Smooth muscle cell (in vitro differentiated cells): ENCODE measurements around the gene AP1B1. TPM values are rescaled to one million over a fixed set of nuclear protein-coding genes. Genes with fewer than 3 reads are reported as not detected.

Experiments
- DNase-seq: peaks from one replicate; lab custom pipeline; 2025; ENCODE audit not compliant: unreplicated experiment; lab: John Stamatoyannopoulos, UW
- H2AFZ ChIP-seq: fragments of 200-600 bp; sonication (generic); 2 replicates; pipeline ENCODE4 v1.6.0; 2016; ENCODE audit warnings: antibody characterized with exemption, low read depth, mild to moderate bottlenecking
- H3F3A ChIP-seq: fragments of 200-600 bp; sonication (generic); 2 replicates; pipeline ENCODE4 v1.6.0; 2017; ENCODE audit warnings: antibody characterized with exemption, low read depth
- H3K27ac ChIP-seq: fragments of 200-600 bp; sonication (generic); 2 replicates; pipeline ENCODE4 v1.5.1; 2016; ENCODE audit warnings: low read depth, mild to moderate bottlenecking
- H3K27me3 ChIP-seq: fragments of 200-600 bp; sonication (generic); 2 replicates; pipeline ENCODE4 v1.6.1; 2016; ENCODE audit warnings: low read depth, mild to moderate bottlenecking
- H3K36me3 ChIP-seq: fragments of 200-600 bp; sonication (generic); 2 replicates; pipeline ENCODE4 v1.5.1; 2016; ENCODE audit warnings: low read depth
- H3K4me1 ChIP-seq: fragments of 200-600 bp; sonication (generic); 2 replicates; pipeline ENCODE4 v1.5.1; 2016; ENCODE audit warnings: low read depth
- H3K4me2 ChIP-seq: fragments of 200-600 bp; sonication (generic); 2 replicates; pipeline ENCODE4 v1.6.0; 2016; ENCODE audit warnings: mild to moderate bottlenecking
- H3K4me3 ChIP-seq: fragments of 200-600 bp; sonication (generic); 2 replicates; pipeline ENCODE4 v1.5.1; 2016; ENCODE audit warnings: mild to moderate bottlenecking
- H3K79me2 ChIP-seq: fragments of 200-600 bp; sonication (generic); 2 replicates; pipeline ENCODE4 v1.6.0; 2016; ENCODE audit warnings: low read depth, mild to moderate bottlenecking
- H3K9ac ChIP-seq: fragments of 200-600 bp; sonication (generic); 2 replicates; pipeline ENCODE4 v1.6.0; 2016; ENCODE audit warnings: low read depth
- H3K9me3 ChIP-seq: fragments of 200-600 bp; sonication (generic); replicated peaks from 2 replicates; pipeline ENCODE4 v1.5.1; 2016; ENCODE audit warnings: low read depth
- H4K20me1 ChIP-seq: fragments of 200-600 bp; sonication (generic); 2 replicates; pipeline ENCODE4 v1.6.0; 2016; ENCODE audit warnings: low read depth
- CTCF ChIP-seq: fragments of 200-600 bp; sonication (generic); IDR thresholded peaks from 2 replicates; pipeline ENCODE4 v1.5.1; 2017; ENCODE audit warnings: borderline replicate concordance, mild to moderate bottlenecking, antibody characterized with exemption; ENCODE audit not compliant: insufficient read depth, poor library complexity, severe bottlenecking
- WGBS: methylation state at CpG from one replicate; pipeline ENCODE4 v1.1.7; 2016; ENCODE audit warnings: low lambda C conversion rate; 5-methylcytosine and 5-hydroxymethylcytosine counted together
- polyA plus RNA-seq: library from polyadenylated mRNA; unstranded; fragments of >200 nt; fragmentation: Nextera tagmentation; extraction: Ambion mirVana; gene quantifications from 2 replicates; pipeline ENCODE4 v1.2.1, GENCODE V29; 2016
- total RNA-seq: library from RNA; depleted of rRNA; stranded (reverse); fragments of >200 nt; gene quantifications from 2 replicates; pipeline ENCODE4 v1.2.3, GENCODE V29; 2014

The AP1B1 gene
- total and polyA plus RNA-seq, 2 experiments from 2014 or later: 30.3 to 38.5 TPM

DNA sequence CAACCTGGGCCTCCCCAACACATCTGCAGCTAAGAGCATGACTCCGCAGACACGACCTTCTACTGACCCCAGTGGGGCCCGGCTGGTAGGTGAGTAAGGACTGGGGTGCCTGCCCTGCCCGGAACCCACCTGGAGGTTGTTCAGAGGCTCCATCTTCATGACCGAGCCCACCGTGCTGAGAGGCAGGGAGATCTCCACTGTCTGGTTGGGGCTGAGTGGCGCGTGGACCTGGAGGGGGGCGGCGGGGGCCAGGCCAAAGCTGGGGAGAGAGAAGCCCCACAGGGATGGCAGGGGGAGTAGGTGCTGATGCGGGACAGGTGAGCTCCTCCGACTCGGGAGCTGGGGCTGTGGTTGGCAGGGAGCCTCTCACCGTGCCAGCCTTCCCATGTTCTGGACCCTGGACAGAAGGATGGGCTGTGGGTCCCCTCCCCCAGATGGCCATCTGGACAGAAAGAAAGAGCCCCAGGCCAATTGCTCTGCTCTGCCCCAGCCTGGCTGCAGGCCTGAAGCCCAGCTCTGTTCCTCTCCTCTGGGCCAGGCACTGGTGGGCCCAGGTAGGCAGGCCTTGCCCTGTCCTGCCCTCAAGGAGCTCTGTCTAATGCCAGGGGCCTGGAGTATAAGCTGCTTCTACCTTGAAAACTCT, 56.6 kb downstream of the AP1B1 start:
- Histone ChIP-seq H3F3A (no peaks in the 10 kb centered on the region), H3K36me3 (no peaks in the 10 kb centered on the region), H2AFZ (no peak overlapping the region), H3K4me2 (no peak overlapping the region), H3K9me3 (no peaks in the 10 kb centered on the region), H3K9ac (no peak overlapping the region), H3K79me2 (no peaks in the 10 kb centered on the region), H3K4me3 (no peak overlapping the region), H3K4me1 (no peaks in the 10 kb centered on the region), H4K20me1 (no peaks in the 10 kb centered on the region), H3K27me3 (no peaks in the 10 kb centered on the region), H3K27ac (no peak overlapping the region)
- DNase-seq: no peak
- TF ChIP-seq CTCF: no peak
- WGBS: 92% methylated on average over 7 of the region's 14 CpGs

GRCh38 chr22:29331213-29331612, 57.2 kb downstream of the AP1B1 start:
- no peak for DNase-seq
- Histone ChIP-seq H3K4me3 (no peak overlapping the region), H3K9me3 (no peaks in the 10 kb centered on the region), H3K9ac (no peak overlapping the region), H3K79me2 (no peaks in the 10 kb centered on the region), H3F3A (no peaks in the 10 kb centered on the region), H3K36me3 (no peaks in the 10 kb centered on the region), H3K4me1 (no peaks in the 10 kb centered on the region), H4K20me1 (no peaks in the 10 kb centered on the region), H3K27ac (no peak overlapping the region), H2AFZ (no peak overlapping the region), H3K4me2 (no peak overlapping the region), H3K27me3 (no peaks in the 10 kb centered on the region)
- TF ChIP-seq CTCF: no peak
- WGBS: 94% methylated on average over 8 of the region's 8 CpGs

- no peak overlapping the region for H3K9ac ChIP-seq
Measured at GRCh38 chr22:29330753-29331152, 57.6 kb downstream of the AP1B1 start.

More at GRCh38 chr22:29330753-29331152, 57.6 kb downstream of the AP1B1 start:
- Histone ChIP-seq H3K4me3 (no peak overlapping the region), H2AFZ (no peak overlapping the region), H3K27ac (no peak overlapping the region), H4K20me1 (no peaks in the 10 kb centered on the region), H3K79me2 (no peaks in the 10 kb centered on the region), H3K27me3 (no peaks in the 10 kb centered on the region), H3K9me3 (no peaks in the 10 kb centered on the region), H3F3A (no peaks in the 10 kb centered on the region), H3K4me2 (no peak overlapping the region), H3K4me1 (no peaks in the 10 kb centered on the region), H3K36me3 (no peaks in the 10 kb centered on the region)
- no peak for TF ChIP-seq CTCF
- WGBS: 28% methylated on average over 9 of the region's 9 CpGs
- no peak for DNase-seq
